GM04504 (cell line): ENCODE results near the gene ZNF496.
"Not testable (repeated sequence)": the region's sequence is repeated elsewhere in the genome, so short reads cannot be mapped to it uniquely, and the experiment has no call there.

Source experiments
- DNase-seq: peaks from one replicate; pipeline ENCODE4 v3.0.0-alpha.2; 2012; ENCODE audit warnings: low read depth

Gene ZNF496

DNA sequence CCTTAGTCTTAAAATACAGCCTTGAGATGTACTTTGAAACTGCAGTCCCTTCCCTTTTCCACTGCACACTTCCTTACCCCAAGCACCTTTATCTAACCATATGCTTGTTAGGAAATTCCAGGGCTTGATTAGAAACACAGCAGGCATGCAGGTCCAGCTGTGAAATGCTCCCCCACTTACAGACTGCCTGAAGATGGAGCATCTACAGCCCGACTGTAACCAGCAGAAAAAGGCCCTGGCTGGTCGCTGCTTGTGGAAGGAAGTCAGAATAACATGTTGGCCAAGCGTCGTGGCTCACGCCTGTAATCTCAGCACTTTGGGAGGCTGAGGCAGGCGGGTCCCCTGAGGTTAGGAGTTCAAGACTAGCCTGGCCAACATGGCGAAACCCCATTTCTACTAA lies 38.6 kb downstream of the ZNF496 start:
- no peak for DNase-seq

DNA sequence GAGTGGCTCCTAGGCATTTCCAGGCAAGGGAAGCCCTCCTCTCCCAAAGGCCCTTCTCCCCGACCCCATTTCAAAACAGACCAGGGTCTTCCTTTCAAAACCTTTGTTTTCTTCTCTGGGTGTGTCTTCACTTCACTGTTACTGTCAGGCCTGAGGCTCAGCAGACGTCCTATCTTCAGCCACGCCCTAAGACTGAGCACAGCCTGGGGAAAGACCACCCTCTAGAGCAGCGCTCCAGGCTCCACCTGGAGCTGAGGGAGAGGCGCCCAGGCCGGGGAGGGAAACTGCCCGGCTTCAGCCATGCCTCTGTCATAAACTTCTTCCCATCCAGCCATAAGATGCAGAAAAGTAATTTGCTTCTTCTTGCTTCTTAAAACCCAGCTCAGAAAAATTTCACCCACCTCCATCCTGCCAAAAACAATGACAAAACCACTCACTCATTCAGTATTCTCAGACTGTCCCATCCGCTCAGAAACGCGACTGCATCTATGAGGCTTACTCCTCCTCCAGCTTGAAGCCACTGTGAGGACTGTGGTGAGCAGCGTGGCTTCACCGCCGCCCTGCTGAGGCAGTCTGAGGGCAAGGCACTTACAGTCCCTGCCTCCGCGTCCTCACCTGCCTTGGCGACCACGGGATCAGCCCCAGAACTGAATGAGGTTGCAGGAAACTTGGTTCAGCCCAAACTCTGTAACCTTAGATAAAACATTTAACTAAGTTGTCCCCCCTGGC lies 39.7 kb downstream of the ZNF496 start:
- DNase-seq, result no peak

DNA sequence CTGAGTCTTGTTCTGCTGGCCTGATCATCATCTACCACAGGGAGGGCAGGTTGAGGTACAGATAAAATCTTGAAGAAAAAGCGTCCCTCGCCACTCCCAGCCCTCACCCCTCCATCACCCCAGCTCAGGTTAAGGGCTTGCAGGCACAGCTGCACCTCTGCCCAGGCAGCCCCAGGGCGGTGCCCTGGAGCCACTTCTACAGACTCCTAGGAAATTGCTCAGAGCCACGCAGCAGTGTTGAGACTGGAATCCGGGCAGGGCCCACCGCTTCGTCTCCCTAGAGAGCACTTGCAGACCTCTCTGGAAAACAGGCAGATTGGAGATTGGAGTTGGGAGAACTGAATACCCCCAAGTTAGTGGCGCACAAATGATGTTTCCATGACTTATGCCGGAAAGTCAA lies 40.5 kb downstream of the ZNF496 start:
- no peak for DNase-seq

DNA sequence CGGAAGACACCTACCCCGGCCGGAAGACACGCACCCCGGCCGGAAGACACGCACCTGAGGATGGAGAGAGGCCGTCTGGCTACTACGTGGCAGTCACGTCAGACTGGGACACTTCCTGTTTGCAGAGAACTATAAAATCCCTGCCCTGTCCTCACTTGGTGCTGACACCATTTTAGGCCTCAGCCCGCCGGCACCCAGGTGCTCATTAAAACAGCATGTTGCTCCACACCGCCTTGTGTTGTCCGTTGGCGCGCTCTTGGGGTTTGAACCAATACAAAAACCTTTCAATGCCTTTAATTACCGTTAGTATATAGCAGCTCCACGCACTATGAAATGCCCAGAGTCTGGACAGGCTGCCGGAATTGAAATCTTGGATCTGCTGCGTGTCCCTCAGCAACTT lies 41.1 kb downstream of the ZNF496 start:
- no peak for DNase-seq

DNA sequence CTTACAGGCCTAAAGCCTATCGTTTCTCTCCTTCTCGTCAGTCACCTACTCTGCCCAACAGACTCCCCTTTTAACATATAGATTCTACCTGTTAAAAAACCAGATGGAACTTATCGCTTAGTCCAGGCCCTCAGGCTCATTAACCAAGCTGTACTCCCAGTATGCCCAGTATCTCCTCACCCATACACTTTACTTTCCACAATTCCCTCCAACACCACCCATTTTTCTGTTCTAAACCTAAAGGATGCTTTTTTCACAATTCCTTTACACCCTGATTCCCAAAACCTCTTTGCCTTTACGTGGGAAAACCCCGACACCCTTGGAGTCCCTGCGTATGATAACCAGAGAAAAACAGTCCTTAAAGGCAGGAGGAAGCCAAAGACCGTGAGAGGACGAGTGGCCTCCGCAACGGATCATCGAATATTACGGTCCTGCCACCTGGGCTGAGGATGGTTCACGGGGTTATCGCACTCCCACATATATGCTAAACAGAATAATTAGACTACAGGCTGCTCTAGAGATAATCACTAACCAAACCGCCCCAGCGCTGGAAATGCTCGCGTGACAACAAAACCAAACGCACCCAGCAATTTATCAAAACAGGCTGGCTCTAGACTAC lies 42.3 kb downstream of the ZNF496 start:
- DNase-seq, result not testable (repeated sequence)

DNA sequence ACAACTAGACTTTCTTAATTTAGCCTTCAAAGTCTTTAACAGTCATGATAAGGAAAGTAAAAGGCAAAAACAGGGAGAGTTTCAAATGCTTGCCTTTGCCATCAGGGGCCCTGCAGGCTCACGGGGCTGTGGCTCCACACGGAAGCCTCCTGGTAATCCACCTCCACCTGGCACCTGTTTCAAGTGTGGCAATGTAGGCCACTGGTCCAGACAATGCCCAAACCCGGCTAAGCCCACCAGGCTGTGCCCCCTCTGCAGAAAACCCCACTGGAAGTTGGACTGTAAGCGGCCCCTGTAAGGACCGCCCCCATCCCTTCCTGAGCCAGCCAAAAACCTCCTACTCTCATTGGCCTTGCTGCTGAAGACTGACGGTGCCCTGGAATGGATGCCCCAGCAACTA lies 43.3 kb downstream of the ZNF496 start:
- no peak for DNase-seq

DNA sequence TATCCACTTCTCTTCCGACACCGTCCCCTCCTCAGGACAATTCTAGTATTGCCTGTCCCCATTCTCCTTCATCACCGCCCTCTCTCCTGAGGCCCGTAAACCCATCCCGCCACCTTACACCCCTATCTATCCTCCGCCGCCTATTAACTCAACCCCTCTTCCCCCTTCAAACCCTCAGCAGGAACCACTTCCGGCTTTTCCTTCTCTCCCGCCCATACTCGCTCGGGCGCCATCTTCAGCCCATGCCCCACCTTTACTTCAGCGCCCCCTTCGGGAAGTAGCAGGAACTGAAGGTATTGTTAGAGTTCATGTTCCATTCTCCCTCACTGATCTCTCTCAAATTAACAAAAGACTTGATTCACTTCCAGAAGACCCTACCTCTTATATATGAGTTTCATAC lies 44.2 kb downstream of the ZNF496 start:
- DNase-seq, result no peak

DNA sequence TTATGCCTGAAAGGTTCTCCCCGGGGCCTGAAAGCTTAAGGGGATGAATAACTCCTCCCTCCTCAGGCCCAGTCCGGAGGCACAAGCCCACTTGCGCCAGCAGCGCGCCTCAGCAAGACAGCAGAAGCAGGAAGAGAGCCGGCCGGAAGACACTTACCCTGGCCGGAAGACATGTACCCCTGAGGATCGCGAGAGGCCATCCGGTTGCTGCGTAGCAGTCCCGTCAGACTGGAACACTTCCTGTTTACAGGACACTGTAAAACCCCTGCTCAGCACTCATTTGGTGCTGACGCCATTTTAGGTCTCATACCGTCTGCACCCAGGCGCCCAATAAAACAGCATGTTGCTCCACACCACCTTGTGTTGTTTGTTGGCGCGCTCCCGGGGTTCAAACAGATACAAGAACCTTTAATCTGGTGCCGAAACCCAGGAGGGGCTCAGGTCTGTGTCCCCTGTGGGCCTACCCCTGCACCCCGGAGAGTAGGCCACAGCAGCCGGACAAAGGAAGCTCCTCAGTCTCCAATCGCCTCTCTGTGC lies 45.5 kb downstream of the ZNF496 start:
- no peak for DNase-seq

DNA sequence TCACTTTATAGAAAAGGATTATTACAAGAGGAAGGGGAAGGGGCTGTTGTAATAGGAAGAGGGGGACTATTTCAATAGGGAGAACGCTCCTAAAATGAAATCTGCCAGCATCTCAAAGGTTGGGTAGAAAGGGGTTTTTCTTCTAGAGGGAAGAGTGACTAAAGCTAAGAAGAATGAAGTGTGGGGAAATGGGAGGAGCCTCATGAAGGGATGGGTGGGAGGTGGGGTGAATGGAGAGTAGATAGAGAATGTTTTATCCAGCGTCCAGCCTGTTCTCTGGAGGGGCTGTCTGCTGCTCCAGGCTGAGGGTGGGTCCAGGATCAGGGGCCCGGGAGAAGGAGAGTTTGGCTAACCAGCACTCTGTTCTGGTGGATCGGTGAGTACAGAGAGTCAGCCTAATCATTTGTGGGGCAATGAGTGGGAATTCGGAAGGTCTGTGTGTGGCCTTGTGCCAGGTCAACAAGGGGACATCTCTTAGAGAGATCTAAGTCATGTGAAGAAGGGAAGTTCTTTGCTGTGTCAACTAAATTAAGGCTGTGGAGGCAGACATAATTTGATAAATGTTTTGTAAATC lies 50.6 kb downstream of the ZNF496 start:
- no peak for DNase-seq

DNA sequence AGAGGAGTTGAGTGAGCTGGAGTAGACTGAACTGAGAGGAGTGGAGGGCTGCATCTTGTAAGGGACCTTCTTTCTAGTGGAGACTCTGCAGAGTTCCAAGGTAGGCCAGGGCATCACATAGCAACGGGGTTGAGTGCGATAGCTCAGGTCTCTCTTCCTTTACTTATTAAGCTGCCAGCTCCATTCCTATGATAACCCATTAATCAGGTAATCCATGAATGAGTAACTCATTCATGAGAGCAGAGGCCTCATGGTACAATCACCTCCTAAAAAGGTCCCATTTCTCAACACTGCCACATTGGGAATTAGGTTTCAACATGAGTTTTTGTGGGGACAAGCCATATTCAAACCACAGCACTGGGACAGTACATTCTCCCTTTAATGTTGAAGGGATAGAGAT lies 54.5 kb downstream of the ZNF496 start:
- DNase-seq, result no peak

DNA sequence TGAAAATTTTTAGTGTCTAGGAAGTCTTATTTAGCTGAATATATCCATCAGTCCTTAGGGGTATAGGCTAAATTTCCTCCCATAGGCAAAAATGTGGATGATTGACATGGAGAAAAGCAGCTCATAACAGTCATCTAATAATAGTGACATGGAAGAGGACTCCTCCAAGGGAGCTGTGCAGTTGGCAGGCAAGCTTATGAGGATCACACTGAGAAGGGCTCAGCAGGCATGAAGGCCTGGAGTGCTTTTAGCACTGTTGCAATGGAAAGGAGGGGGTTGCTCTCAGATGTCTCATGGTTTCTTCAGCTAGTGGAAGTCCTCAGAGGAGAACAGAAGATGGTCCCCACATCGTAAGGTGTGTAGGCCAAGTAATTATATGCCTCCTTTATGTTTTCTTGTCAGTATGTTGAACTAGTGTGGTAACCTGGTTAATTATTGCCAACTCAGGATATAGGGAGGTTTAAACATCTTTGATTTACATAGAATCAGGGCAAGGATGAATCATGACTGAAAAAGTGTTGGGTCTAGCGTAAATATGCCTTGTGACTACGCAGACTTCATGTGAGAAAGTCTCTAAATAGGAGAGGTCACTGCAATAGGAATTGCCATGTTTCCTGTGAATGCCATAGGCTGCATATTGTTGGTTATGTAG lies 56.9 kb downstream of the ZNF496 start:
- DNase-seq, result no peak

DNA sequence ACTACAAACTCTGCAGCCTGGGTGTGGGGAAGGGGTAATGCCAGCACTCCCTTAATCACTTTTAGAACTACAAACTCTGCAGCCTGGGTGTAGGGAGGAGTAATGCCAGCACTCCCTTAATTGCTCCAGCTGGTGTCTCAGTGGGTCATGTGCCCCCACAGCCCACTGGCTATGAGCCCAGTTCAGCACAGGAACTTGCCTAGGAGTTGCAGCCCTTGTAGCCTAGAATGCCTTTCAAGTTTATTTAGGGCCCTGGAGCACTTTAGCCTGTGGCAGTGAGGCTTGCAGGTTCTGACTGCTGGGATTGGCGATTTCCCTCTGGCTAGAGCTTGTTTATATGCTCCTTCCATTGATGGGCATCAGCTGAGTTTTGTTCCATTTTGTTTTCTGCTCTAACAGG lies 58.7 kb downstream of the ZNF496 start:
- DNase-seq, result no peak

DNA sequence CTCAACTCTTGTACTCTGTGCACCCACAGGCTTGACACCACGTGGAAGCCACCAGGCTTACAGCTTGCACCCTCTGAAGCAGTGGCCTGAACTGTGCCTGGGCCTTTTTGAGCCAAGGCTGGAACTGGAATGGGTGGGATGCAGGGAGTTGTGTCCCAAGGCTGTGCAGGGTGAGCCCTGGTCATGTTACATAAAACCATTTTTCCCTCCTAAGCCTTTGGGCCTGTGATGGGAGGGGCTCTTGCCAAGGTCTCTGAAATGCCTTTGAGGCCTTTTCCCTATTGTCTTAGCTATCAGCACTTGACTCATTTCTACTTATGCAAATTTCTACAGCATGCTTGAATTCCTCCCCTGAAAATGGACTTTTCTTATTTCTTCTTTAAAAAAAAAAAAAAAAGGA lies 61.7 kb downstream of the ZNF496 start:
- no peak for DNase-seq

DNA sequence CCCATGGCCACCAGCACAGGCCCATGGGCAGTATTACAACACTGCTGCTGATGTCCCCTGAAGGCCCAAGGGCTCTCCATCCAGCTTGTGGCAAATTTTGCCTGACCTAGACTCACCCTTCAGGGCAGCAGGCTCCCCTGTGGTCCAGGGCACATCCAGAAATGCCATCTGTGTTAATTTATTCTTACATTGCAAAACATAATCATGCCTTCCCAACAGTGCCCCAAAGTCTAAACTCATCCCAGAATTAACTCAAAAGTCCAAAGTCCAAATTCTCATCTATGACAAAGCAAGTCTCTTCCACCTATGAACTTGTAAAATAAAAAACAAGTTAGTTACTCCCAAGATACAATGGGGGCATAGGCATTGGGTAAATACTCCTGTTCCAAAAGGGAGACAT lies 62.5 kb downstream of the ZNF496 start:
- DNase-seq, result no peak

DNA sequence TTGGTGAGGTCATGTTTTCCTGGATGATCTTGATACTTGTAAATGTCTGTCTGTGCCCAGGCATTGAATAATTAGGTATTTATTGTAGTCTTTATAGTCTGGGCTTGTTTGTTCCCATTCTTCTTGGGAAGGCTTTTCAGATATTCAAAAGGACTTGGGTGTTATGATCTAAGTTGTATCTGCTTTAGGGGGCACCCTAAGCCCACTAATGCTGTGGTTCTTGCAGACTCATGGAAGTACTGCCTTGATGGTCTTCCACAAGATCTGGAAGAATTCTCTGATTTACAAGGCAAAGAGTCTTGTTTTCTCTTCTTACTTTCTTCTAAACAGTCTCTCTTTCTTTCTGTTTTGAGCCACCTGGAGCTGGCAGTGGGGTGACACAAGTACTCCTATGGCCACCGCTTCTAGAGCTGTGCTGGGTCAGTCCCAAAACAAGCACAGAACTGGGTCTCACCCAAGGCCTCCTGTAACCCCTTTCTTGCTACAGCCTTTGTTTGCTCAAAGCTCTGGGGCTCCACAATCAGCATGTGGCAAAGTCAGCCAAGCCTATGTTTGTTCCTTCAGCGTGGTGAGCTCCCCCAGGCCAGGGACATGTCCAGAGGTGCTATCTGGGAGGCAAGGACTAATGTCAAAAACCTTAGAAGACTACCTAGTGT lies 63.1 kb downstream of the ZNF496 start:
- no peak for DNase-seq

DNA sequence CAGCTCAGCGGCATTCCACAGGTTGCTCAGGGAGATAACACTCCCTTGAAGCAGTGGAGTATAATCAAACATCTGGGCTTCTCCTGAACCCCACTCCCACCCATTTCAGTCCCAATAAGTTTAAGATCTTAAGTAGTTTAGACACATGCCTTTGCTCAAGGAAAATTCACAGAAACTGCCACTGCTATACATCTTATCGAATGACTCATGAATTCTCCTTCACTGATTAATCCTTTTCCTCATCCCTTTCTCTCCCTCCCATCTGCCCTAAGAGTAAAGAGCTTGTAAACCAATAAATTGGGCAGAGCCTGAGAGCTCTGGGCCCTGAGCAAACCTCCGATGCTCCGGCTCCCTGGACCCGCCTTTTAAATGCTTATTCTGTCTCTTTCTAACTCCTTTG lies 65.6 kb downstream of the ZNF496 start:
- no peak for DNase-seq

DNA sequence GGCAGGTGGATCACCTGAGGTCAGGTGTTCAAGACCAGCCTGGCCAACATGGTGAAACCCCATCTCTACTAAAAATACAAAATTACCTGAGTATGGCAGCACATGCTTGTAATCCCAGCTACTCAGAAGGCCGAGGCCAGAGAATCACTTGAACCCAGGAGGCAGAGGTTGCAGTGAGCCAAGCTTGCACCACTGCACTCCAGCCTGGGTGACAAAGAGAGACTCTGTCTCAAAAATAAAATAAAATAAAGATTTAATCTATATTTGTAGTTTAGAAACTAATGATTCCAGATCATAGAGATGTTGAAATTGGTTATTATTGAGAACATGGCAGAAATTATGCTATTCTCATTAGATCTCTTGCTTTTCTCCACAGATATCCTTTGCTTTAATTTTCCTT lies 75.9 kb downstream of the ZNF496 start, which contains the start of gene VN1R5:
Gene VN1R5 (plus strand): TSS at position 301 of the 400 bp plus-strand sequence.
- DNase-seq, result not testable (repeated sequence)

DNA sequence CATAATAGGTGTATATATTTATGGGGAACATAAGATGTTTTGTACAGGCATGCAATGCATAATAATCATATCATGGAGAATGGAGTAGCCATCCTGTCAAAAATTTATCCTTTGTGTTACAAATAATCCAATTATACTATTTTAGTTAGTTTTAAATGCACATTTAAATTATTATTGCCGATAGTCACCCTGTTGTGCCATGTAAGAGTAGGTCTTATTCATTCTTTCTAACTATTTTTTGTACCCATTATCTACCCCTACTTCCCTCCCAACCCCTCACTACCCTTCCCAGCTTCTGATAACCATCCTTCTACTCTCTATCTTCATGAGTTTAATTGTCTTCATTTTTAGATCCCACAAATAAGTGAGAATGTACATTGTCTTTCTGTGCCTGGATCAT lies 84.1 kb downstream of the ZNF496 start:
- DNase-seq, result no peak
